ENCODE measurements around the gene CC2D1B. TPM values are rescaled to one million over a fixed set of nuclear protein-coding genes. Genes with fewer than 3 reads are reported as not detected.

The CC2D1B gene
- total RNA-seq, 1 experiment from 2014 or later, result 24.3 TPM

- peak overlapping the region; percentile 87 for H2BK5ac ChIP-seq (ENCODE audit: insufficient read length, low read length)
- peak overlapping the region; percentile 99 for H3K27ac ChIP-seq (ENCODE audit: insufficient read length, low read depth, low read length)
- H3K4me2 ChIP-seq (ENCODE audit: insufficient read depth, insufficient read length, low read length), result peak overlapping the region; percentile 96
- no peaks in the 10 kb centered on the region for H3K27me3 Mint-ChIP-seq (ENCODE audit: low read depth)
- H3K27ac Mint-ChIP-seq, result peak overlapping the region; percentile 100
- H4K91ac ChIP-seq (ENCODE audit: insufficient read length, low read depth, low read length), result peak overlapping the region; percentile 47
- H4K20me1 ChIP-seq (ENCODE audit: control insufficient read depth, insufficient read depth, insufficient read length), result no peaks in the 10 kb centered on the region
- peaks cover 21 to 23% of the 10 kb centered on the region in 2 experiments for H3K4me1 Mint-ChIP-seq
- H2AK5ac ChIP-seq (ENCODE audit: insufficient read length, low read length), result no peak overlapping the region
- H3K36me3 Mint-ChIP-seq (ENCODE audit: insufficient read depth in 1 of 3, low read depth in 3 of 3), result peaks cover 39 to 64% (median 54%) of the 10 kb centered on the region in 3 experiments
- H3K9me3 ChIP-seq (ENCODE audit: control insufficient read depth, low read depth, low read length), result no peaks in the 10 kb centered on the region
- H2BK120ac ChIP-seq (ENCODE audit: low read depth, low read length, poor library complexity, severe bottlenecking), result peak overlapping the region; percentile 0
- no peak overlapping the region for H2BK12ac ChIP-seq (ENCODE audit: insufficient read length, low read depth, low read length)
- no peak overlapping the region for H2BK15ac ChIP-seq (ENCODE audit: low read depth, low read length)
- H3K27me3 ChIP-seq (ENCODE audit: insufficient read depth, low read length), result no peaks in the 10 kb centered on the region
- peaks cover 15% of the 10 kb centered on the region; the same call in 1 of the 2 replicates for H3K79me2 ChIP-seq (ENCODE audit: insufficient read depth, low read length)
- no peak overlapping the region for H2BK20ac ChIP-seq (ENCODE audit: low read depth, low read length, poor library complexity, severe bottlenecking)
- peaks cover 2% of the 10 kb centered on the region for H3K79me1 ChIP-seq (ENCODE audit: insufficient read depth, low read depth, low read length, poor library complexity, severe bottlenecking)
- H3K23me2 ChIP-seq (ENCODE audit: insufficient read length, low read depth, low read length, poor library complexity, severe bottlenecking), result peaks cover 5% of the 10 kb centered on the region
- peak overlapping the region; percentile 93 for H3K14ac ChIP-seq (ENCODE audit: insufficient read depth, low read length)
- peak overlapping the region; percentile 100 for H3K9ac ChIP-seq (ENCODE audit: extremely low read depth, insufficient read length, low read length)
- peak overlapping the region; percentile 95 for H4K5ac ChIP-seq (ENCODE audit: insufficient read length, low read depth, low read length)
- peak overlapping the region; percentile 90 for H3K18ac ChIP-seq (ENCODE audit: insufficient read length, low read depth, low read length)
- H3K56ac ChIP-seq (ENCODE audit: insufficient read length, low read depth, low read length), result peak overlapping the region; percentile 85
- no peak for DNase-seq
- H3T11ph ChIP-seq (ENCODE audit: low read length), result no peak overlapping the region
- H3K23ac ChIP-seq (ENCODE audit: insufficient read length, low read depth, low read length), result peak overlapping the region; percentile 6
- H4K8ac ChIP-seq (replicated peaks; ENCODE audit: insufficient read length, low read depth, low read length), result peak overlapping the region; percentile 81
- H3K4me1 ChIP-seq (ENCODE audit: insufficient read depth, low read length), result no peaks in the 10 kb centered on the region
- peak overlapping the region; percentile 100 for H3K4me3 Mint-ChIP-seq
- no peak overlapping the region for H2AFZ ChIP-seq (ENCODE audit: low read length)
- no CpG with 5 or more reads among the region's 8 CpGs for WGBS (ENCODE audit: extremely low coverage, insufficient read length, low lambda C conversion rate)
- H3K9me3 Mint-ChIP-seq, result no peaks in the 10 kb centered on the region; a peak in 1 of 5 replicates
- TF ChIP-seq CTCF (conservative IDR thresholded peaks at IDR 0.05), result no peak
- H3K4ac ChIP-seq (ENCODE audit: low read depth, low read length), result no peak overlapping the region
Measured at GRCh38 chr1:52404975-52405338, 39.0 kb upstream of the CC2D1B start.

Data from H9 (cell line).